ENCODE measurements around the gene FAM221B. TPM values are rescaled to one million over a fixed set of nuclear protein-coding genes. Genes with fewer than 3 reads are reported as not detected.

The FAM221B gene
- total and polyA plus RNA-seq, 9 of the 15 experiments (the other 6 are each of a cell fraction or from before 2014, with no cell fraction given): 0.01 TPM; not detected in 8

DNA sequence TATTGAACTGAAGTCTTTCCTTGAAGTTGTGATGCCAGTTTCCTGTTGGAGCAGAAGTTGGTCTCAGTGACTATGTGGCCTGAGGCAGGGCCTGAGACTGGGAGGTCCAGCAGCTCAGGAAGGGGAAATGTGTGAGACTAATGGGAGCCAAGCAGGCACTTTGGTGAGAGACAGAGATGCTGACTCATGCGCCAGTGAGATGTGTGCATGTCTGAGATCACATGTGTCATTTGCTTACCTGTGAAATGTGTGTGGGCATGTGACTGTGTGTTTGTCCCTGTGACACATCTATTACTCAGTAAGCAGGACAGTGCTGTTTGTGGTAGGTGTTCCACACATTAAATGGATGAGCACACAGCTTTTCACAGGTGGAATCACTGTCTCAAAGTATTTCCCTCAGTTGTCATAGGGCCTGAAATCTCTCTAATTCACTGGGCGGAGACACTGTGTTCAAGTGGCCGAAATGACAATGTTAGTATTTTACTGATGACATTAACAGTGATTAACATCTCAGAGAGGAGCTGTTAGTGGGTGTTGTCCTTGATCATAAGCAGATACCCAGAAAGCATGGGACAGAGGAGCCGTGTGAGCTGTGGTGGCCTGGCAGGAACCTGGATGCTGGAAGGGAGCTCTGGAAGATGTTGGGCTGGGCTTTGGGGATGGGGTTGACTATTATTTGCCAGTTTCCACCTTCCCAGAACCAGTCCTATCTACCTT, 29.7 kb downstream of the FAM221B start (continued):
- TF ChIP-seq MECOM (CRISPR knock-in tag; IDR thresholded peaks at IDR 0.05) (0 out of 2 replicates have a peak, but pooled peaks have one; percentile 29), ARHGAP35 (IDR thresholded peaks at IDR 0.05; ENCODE audit: partially characterized antibody) (no peak), NR3C1 (CRISPR knock-in tag; IDR thresholded peaks at IDR 0.05) (no peak), HNRNPLL (IDR thresholded peaks at IDR 0.05; ENCODE audit: low read depth, low read length, poor library complexity, severe bottlenecking) (no peak), SIRT6 (IDR thresholded peaks at IDR 0.05; ENCODE audit: low read depth, low read length) (no peak), CREBBP (IDR thresholded peaks at IDR 0.05; ENCODE audit: low read depth, low read length) (no peak), JUN (IDR thresholded peaks at IDR 0.05; ENCODE audit: borderline replicate concordance, low read depth, low read length) (0 out of 2 replicates have a peak, but pooled peaks have one; percentile 54), JUN (CRISPR knock-in tag; IDR thresholded peaks at IDR 0.05; ENCODE audit: borderline replicate concordance) (no peak), TEAD1 (CRISPR knock-in tag; IDR thresholded peaks at IDR 0.05) (no peak), WHSC1 (IDR thresholded peaks at IDR 0.05; ENCODE audit: low read length) (no peak), SRF (CRISPR knock-in tag; IDR thresholded peaks at IDR 0.05) (no peak), FOXK2 (conservative IDR thresholded peaks at IDR 0.05 in 1 of 2, IDR thresholded peaks at IDR 0.05 in 1 of 2; ENCODE audit: low read depth in 2 of 2) (0 out of 4 replicates have a peak, but pooled peaks of 1 of the 2 experiments have one; percentile 37), BHLHE40 (IDR thresholded peaks at IDR 0.05; ENCODE audit: low read length) (peak; percentile 71), ZNF324 (CRISPR knock-in tag; IDR thresholded peaks at IDR 0.05) (no peak)
- TF ChIP-seq, protein P1, sequence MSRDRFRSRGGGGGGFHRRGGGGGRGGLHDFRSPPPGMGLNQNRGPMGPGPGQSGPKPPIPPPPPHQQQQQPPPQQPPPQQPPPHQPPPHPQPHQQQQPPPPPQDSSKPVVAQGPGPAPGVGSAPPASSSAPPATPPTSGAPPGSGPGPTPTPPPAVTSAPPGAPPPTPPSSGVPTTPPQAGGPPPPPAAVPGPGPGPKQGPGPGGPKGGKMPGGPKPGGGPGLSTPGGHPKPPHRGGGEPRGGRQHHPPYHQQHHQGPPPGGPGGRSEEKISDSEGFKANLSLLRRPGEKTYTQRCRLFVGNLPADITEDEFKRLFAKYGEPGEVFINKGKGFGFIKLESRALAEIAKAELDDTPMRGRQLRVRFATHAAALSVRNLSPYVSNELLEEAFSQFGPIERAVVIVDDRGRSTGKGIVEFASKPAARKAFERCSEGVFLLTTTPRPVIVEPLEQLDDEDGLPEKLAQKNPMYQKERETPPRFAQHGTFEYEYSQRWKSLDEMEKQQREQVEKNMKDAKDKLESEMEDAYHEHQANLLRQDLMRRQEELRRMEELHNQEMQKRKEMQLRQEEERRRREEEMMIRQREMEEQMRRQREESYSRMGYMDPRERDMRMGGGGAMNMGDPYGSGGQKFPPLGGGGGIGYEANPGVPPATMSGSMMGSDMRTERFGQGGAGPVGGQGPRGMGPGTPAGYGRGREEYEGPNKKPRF (IDR thresholded peaks at IDR 0.05; ENCODE audit: low read depth, low read length): no peak
- TF ChIP-seq, protein P2, sequence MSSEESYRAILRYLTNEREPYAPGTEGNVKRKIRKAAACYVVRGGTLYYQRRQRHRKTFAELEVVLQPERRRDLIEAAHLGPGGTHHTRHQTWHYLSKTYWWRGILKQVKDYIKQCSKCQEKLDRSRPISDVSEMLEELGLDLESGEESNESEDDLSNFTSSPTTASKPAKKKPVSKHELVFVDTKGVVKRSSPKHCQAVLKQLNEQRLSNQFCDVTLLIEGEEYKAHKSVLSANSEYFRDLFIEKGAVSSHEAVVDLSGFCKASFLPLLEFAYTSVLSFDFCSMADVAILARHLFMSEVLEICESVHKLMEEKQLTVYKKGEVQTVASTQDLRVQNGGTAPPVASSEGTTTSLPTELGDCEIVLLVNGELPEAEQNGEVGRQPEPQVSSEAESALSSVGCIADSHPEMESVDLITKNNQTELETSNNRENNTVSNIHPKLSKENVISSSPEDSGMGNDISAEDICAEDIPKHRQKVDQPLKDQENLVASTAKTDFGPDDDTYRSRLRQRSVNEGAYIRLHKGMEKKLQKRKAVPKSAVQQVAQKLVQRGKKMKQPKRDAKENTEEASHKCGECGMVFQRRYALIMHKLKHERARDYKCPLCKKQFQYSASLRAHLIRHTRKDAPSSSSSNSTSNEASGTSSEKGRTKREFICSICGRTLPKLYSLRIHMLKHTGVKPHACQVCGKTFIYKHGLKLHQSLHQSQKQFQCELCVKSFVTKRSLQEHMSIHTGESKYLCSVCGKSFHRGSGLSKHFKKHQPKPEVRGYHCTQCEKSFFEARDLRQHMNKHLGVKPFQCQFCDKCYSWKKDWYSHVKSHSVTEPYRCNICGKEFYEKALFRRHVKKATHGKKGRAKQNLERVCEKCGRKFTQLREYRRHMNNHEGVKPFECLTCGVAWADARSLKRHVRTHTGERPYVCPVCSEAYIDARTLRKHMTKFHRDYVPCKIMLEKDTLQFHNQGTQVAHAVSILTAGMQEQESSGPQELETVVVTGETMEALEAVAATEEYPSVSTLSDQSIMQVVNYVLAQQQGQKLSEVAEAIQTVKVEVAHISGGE (CRISPR knock-in tag; IDR thresholded peaks at IDR 0.05): no peak
- TF ChIP-seq, protein P3, sequence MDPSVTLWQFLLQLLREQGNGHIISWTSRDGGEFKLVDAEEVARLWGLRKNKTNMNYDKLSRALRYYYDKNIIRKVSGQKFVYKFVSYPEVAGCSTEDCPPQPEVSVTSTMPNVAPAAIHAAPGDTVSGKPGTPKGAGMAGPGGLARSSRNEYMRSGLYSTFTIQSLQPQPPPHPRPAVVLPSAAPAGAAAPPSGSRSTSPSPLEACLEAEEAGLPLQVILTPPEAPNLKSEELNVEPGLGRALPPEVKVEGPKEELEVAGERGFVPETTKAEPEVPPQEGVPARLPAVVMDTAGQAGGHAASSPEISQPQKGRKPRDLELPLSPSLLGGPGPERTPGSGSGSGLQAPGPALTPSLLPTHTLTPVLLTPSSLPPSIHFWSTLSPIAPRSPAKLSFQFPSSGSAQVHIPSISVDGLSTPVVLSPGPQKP (CRISPR knock-in tag; IDR thresholded peaks at IDR 0.05): no peak
- TF ChIP-seq, protein P4, sequence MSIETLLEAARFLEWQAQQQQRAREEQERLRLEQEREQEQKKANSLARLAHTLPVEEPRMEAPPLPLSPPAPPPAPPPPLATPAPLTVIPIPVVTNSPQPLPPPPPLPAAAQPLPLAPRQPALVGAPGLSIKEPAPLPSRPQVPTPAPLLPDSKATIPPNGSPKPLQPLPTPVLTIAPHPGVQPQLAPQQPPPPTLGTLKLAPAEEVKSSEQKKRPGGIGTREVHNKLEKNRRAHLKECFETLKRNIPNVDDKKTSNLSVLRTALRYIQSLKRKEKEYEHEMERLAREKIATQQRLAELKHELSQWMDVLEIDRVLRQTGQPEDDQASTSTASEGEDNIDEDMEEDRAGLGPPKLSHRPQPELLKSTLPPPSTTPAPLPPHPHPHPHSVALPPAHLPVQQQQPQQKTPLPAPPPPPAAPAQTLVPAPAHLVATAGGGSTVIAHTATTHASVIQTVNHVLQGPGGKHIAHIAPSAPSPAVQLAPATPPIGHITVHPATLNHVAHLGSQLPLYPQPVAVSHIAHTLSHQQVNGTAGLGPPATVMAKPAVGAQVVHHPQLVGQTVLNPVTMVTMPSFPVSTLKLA (conservative IDR thresholded peaks at IDR 0.05): peak in 1 of 2 experiments; percentile 35; a peak in 2 of 4 replicates

Measured in K562 (cell line).